GM18873 (cell line): Measurements from ENCODE around the gene FAM170B.

Source experiments
- ATAC-seq: cut with Tn5 transposase; IDR thresholded peaks from one replicate; pipeline ENCODE4 v1.9.1; 2021; ENCODE audit warnings: mild to moderate bottlenecking, moderate library complexity, moderate number of reproducible peaks; ENCODE audit not compliant: unreplicated experiment, low FRiP score

FAM170B gene

DNA sequence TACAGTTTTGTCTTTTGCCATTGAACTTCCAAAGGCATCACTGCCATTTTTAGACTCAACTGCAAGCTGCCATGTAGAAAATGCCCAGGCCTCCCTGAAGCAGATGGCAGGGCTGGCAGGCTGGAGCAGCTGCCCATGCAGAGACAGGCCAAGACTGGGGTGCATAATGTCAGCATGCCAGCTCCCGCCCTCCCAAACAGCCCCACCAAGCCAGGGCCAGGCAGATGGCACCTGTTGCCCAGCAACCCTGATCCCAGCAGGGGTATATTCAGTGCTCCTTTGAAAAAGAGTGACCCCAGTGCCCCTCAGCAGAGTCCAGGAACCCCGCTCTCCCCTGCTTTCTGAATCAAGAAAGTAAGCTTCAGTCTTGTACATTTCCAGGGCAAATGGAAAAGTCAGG lies 51.1 kb downstream of the FAM170B start:
- no peak for ATAC-seq

DNA sequence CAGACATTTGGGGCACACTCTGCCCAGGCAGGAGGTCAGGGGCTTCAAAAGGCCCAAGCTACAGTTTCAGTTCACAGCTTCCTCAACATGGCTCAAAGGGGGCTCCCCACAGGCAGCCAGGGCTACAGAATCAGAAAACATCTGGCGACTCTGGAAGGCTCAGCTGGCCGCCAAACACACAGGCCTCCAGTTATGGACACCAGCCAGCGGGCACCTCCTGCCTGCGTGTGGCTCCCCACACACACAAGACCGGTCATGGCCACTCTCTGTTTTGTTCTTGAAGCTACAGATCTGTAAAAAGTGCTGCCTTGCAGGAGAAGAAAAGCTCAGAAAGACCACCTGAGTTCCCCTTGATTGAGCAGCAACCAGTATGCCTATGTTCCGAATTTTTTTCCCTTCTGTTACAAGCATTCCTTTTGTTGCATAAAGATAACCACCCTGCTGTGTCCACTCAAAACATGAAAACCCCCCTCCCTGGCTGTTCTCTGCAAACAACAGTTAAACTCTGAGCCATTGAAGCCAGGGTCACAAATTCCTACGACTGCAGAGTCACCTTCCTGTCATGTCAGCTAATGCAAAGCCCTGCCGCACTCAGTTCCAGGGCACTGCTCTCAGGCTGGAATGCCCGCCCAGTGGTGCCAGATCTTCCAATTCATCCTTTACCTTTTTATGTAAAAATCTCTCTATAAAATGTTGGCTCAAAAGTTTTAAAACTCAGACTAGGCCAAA lies 52.1 kb downstream of the FAM170B start:
- no peak for ATAC-seq
